HEK293 (cell line): ENCODE results near the gene DENND4B.

Experiments
- CTCF ChIA-PET: fragments of 350-600 bp; formaldehyde crosslinking; extraction: SDS; loops from one replicate; lab custom pipeline; 2021; ENCODE audit warnings: antibody characterized with exemption; lab: Yijun Ruan, JAX
- POLR2A ChIA-PET: fragments of 300-600 bp; formaldehyde crosslinking; extraction: SDS; loops from one replicate; lab custom pipeline; 2020; ENCODE audit warnings: antibody characterized with exemption, inconsistent platforms; lab: Yijun Ruan, JAX
- H3K27ac ChIP-seq: fragments of 200-500 bp; sonication (Bioruptor generic); 2 replicates; pipeline ENCODE4 v1.5.1; 2014; ENCODE audit warnings: low read depth, low read length, control low read depth, inconsistent platforms; ENCODE audit errors: extremely low read depth
- H3K36me3 ChIP-seq, 2 experiments: fragments of 200-500 bp in 1 of 2; sonication (Bioruptor generic) in 1 of 2; 1 replicate in 1 of 2; 2 replicates in 1 of 2; pipeline ENCODE4 v1.5.1; 2014 to 2017; ENCODE audit warnings: inconsistent platforms in 2 of 2, low read length in 2 of 2; ENCODE audit not compliant: control insufficient read depth in 2 of 2, insufficient read depth in 1 of 2
- H3K4me1 ChIP-seq: fragments of 200-500 bp; sonication (Bioruptor generic); 2 replicates; pipeline ENCODE4 v1.5.1; 2014; ENCODE audit warnings: mild to moderate bottlenecking, low read length, inconsistent platforms; ENCODE audit not compliant: control insufficient read depth, insufficient read depth
- H3K4me3 ChIP-seq: 2 replicates; pipeline ENCODE4 v1.5.1; 2011; ENCODE audit warnings: low read depth, mild to moderate bottlenecking, control low read depth, low read length, moderate library complexity
- H3K9me3 ChIP-seq: fragments of 200-500 bp; sonication (Bioruptor generic); 2 replicates; pipeline ENCODE4 v1.5.1; 2014; ENCODE audit warnings: low read depth, low read length, inconsistent platforms; ENCODE audit not compliant: control insufficient read depth, insufficient read depth
- KLF8 ChIP-seq: fragments of 450-650 bp; formaldehyde crosslinking; IDR thresholded peaks from 2 replicates; pipeline ENCODE4 v1.5.1; 2016; ENCODE audit warnings: missing biosample characterization, missing genetic modification characterization
- PRDM10 ChIP-seq: fragments of 450-650 bp; formaldehyde crosslinking; IDR thresholded peaks from 2 replicates; pipeline ENCODE4 v1.5.1; 2016; ENCODE audit warnings: missing biosample characterization, missing genetic modification characterization
- SALL2 ChIP-seq: fragments of 450-650 bp; formaldehyde crosslinking; IDR thresholded peaks from 2 replicates; pipeline ENCODE4 v1.5.0; 2017; ENCODE audit warnings: missing biosample characterization, mild to moderate bottlenecking, missing genetic modification characterization, borderline replicate concordance
- SP3 ChIP-seq: fragments of 450-650 bp; formaldehyde crosslinking; IDR thresholded peaks from 2 replicates; pipeline ENCODE4 v1.5.1; 2016; ENCODE audit warnings: missing biosample characterization, missing genetic modification characterization
- TSHZ1 ChIP-seq: fragments of 450-650 bp; formaldehyde crosslinking; IDR thresholded peaks from 2 replicates; pipeline ENCODE4 v1.5.1; 2016; ENCODE audit warnings: missing biosample characterization, missing genetic modification characterization, borderline replicate concordance
- ZNF140 ChIP-seq: fragments of 450-650 bp; formaldehyde crosslinking; IDR thresholded peaks from 2 replicates; pipeline ENCODE4 v1.5.1; 2016; ENCODE audit warnings: missing biosample characterization, missing genetic modification characterization
- ZNF362 ChIP-seq: fragments of 450-650 bp; formaldehyde crosslinking; IDR thresholded peaks from 2 replicates; pipeline ENCODE4 v1.5.1; 2016; ENCODE audit warnings: missing biosample characterization, missing genetic modification characterization
- ZNF521 ChIP-seq: fragments of 450-650 bp; formaldehyde crosslinking; IDR thresholded peaks from 2 replicates; pipeline ENCODE4 v1.5.1; 2017; ENCODE audit warnings: missing biosample characterization, mild to moderate bottlenecking, missing genetic modification characterization
- ZNF561 ChIP-seq: fragments of 450-650 bp; IDR thresholded peaks from 2 replicates; pipeline ENCODE4 v1.5.1; 2018; ENCODE audit warnings: missing biosample characterization, missing genetic modification characterization, borderline replicate concordance
- ZNF600 ChIP-seq: fragments of 450-650 bp; formaldehyde crosslinking; IDR thresholded peaks from 2 replicates; pipeline ENCODE4 v1.5.1; 2016; ENCODE audit warnings: missing biosample characterization, missing genetic modification characterization
- ZNF776 ChIP-seq: fragments of 450-650 bp; formaldehyde crosslinking; IDR thresholded peaks from 2 replicates; pipeline ENCODE4 v1.5.0; 2017; ENCODE audit warnings: missing biosample characterization, missing genetic modification characterization, borderline replicate concordance

DENND4B gene

GRCh38 chr1:153973525-153973924 lies 27.0 kb upstream of the DENND4B start:
- H3K36me3 ChIP-seq = peaks cover 11 to 45% of the 10 kb centered on the region in 2 experiments
- TF ChIP-seq PRDM10 (tag by site-specific recombination) = 0 out of 2 replicates have a peak, but pooled peaks have one; percentile 50
- no peak for TF ChIP-seq SP3
- TF ChIP-seq ZNF561 (tag by site-specific recombination) = no peak
- H3K9me3 ChIP-seq = no peaks in the 10 kb centered on the region
- CTCF ChIA-PET = interaction anchor here (0.6 to 4.1 kb wide), 2 partner anchors 13 to 15 kb away, joined by 3 to 25 read pairs; partner anchors contain the start of gene RAB13
- H3K4me3 ChIP-seq = no peak overlapping the region
- no peaks in the 10 kb centered on the region for H3K4me1 ChIP-seq
- no peak overlapping the region for H3K27ac ChIP-seq
- POLR2A ChIA-PET = interaction anchor here (1.5 to 1.8 kb wide), 3 partner anchors 10 to 17 kb away, joined by 5 to 9 read pairs (median 7); partner anchors contain the start of genes CRTC2, RPS27 and SLC39A1

GRCh38 chr1:153973071-153973470 lies 26.6 kb upstream of the DENND4B start:
- no peaks in the 10 kb centered on the region for H3K4me1 ChIP-seq
- H3K4me3 ChIP-seq = no peak overlapping the region
- H3K9me3 ChIP-seq = no peaks in the 10 kb centered on the region
- H3K27ac ChIP-seq = no peak overlapping the region
- CTCF ChIA-PET = interaction anchor here (0.6 to 4.1 kb wide), 3 partner anchors 13 to 27 kb away, joined by 3 to 25 read pairs (median 8); partner anchors contain the start of genes DENND4B and RAB13
- TF ChIP-seq TSHZ1 (tag by site-specific recombination) (no peak), ZNF600 (0 out of 2 replicates have a peak, but pooled peaks have one; percentile 45), ZNF521 (tag by site-specific recombination) (no peak)
- POLR2A ChIA-PET = interaction anchor here (1.5 to 1.8 kb wide), 3 partner anchors 10 to 17 kb away, joined by 5 to 9 read pairs (median 7); partner anchors contain the start of genes CRTC2, RPS27 and SLC39A1
- peaks cover 11 to 45% of the 10 kb centered on the region in 2 experiments for H3K36me3 ChIP-seq

GRCh38 chr1:153970346-153970745 lies 23.8 kb upstream of the DENND4B start:
- Histone ChIP-seq H3K4me1 (no peaks in the 10 kb centered on the region), H3K9me3 (no peaks in the 10 kb centered on the region), H3K27ac (no peak overlapping the region), H3K36me3 (peaks cover 11 to 34% of the 10 kb centered on the region in 2 experiments), H3K4me3 (no peak overlapping the region)
- TF ChIP-seq SALL2 (no peak), ZNF362 (tag by site-specific recombination) (peak; percentile 46), ZNF140 (tag by site-specific recombination) (no peak), ZNF776 (tag by site-specific recombination) (no peak), KLF8 (tag by site-specific recombination) (no peak)
- CTCF ChIA-PET = no interaction called here
- POLR2A ChIA-PET = interaction anchor here (0.6 to 5.2 kb wide), 2 partner anchors 7 to 149 kb away, joined by 3 to 137 read pairs; partner anchors contain the start of gene JTB
